ENCODE results near the gene LPP. TPM values are rescaled to one million over a fixed set of nuclear protein-coding genes. Genes with fewer than 3 reads are reported as not detected.
A peak's percentile ranks its signal among the peaks of the same experiment; 100 is the strongest.

LPP gene
- total RNA-seq, 1 experiment from 2014 or later, result 120 TPM

DNA sequence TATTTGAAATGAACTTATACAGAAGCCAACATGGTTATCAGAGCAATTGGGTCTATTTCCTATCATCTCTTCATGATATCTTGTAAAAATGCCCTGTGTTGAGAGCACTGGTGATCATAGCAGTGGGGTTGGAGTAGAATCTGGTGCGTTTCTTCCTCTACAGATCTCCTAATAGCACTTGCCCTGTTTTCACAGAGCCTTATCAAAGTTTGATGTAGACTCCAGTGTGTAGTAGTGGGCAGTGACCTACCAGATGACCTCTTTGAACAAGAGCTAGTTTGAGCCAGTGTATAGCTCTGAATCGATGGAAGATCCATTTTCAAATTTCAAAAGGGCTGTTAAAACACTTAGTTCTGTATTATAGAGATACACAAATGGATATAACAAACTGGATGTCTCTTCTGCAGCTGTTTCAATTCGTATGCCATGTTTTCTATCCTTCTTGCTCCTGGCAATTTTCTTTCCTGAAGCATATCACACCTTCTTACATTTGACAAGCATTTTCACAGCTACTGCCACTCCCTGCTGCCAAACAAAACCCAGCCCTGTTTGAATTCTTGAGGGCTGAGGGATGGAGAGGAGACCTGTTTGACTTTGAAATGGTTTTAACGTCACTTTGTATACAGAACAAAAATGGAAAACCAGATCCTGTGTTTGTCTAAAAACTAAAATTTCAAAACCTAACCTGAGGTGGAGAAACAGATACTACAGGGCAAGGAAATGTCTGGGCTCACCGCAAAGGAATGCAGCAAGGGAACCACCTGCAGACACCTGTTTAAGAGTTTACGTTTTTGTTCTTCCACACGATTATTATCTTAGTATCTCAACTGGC is 663.4 kb downstream of the LPP start:
- BruUV-seq (replicated peaks), result TSS peak; percentile 99
- no peaks in the 10 kb centered on the region for H3K27me3 ChIP-seq (replicated peaks; ENCODE audit: control insufficient read depth, insufficient read depth, low read length)
- peak overlapping the region; percentile 39 for H3K27ac Mint-ChIP-seq (ENCODE audit: unreplicated experiment)
- peaks cover 26% of the 10 kb centered on the region for H3K4me1 ChIP-seq
- H3K4me3 ChIP-seq (ENCODE audit: low read depth, low read length), result no peak overlapping the region
- peaks cover 30% of the 10 kb centered on the region for H3K4me1 Mint-ChIP-seq (ENCODE audit: low read depth, unreplicated experiment)
- H3K27me3 Mint-ChIP-seq (ENCODE audit: insufficient read depth, unreplicated experiment), result no peaks in the 10 kb centered on the region
- no peaks in the 10 kb centered on the region for H3K9me3 Mint-ChIP-seq (ENCODE audit: unreplicated experiment)
- peak in 1 of 2 experiments; percentile 58 for DNase-seq
- no peaks in the 10 kb centered on the region for H3K36me3 ChIP-seq (ENCODE audit: control insufficient read depth, insufficient read depth, low read length)
- H3K9me3 ChIP-seq, result no peaks in the 10 kb centered on the region
- CTCF ChIA-PET, result no interaction called here
- POLR2A ChIA-PET, result no interaction called here
- H3K36me3 Mint-ChIP-seq (ENCODE audit: insufficient read depth, unreplicated experiment), result peaks cover 13% of the 10 kb centered on the region
- H3K4me3 Mint-ChIP-seq (ENCODE audit: unreplicated experiment), result peak overlapping the region; percentile 60
- TF ChIP-seq, protein P1, sequence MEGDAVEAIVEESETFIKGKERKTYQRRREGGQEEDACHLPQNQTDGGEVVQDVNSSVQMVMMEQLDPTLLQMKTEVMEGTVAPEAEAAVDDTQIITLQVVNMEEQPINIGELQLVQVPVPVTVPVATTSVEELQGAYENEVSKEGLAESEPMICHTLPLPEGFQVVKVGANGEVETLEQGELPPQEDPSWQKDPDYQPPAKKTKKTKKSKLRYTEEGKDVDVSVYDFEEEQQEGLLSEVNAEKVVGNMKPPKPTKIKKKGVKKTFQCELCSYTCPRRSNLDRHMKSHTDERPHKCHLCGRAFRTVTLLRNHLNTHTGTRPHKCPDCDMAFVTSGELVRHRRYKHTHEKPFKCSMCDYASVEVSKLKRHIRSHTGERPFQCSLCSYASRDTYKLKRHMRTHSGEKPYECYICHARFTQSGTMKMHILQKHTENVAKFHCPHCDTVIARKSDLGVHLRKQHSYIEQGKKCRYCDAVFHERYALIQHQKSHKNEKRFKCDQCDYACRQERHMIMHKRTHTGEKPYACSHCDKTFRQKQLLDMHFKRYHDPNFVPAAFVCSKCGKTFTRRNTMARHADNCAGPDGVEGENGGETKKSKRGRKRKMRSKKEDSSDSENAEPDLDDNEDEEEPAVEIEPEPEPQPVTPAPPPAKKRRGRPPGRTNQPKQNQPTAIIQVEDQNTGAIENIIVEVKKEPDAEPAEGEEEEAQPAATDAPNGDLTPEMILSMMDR (IDR thresholded peaks at IDR 0.05; ENCODE audit: insufficient read depth in 1 of 2, low read depth in 1 of 2, low read length in 1 of 2, severe bottlenecking in 1 of 2, unreplicated experiment in 1 of 2), result no peak
- intact Hi-C loops (cut with micrococcal nuclease; ENCODE audit: unreplicated experiment), result loop anchor here (1.0 kb wide), 2 partner anchors 22 to 71 kb away; no protein-coding TSS in a partner anchor

DNA sequence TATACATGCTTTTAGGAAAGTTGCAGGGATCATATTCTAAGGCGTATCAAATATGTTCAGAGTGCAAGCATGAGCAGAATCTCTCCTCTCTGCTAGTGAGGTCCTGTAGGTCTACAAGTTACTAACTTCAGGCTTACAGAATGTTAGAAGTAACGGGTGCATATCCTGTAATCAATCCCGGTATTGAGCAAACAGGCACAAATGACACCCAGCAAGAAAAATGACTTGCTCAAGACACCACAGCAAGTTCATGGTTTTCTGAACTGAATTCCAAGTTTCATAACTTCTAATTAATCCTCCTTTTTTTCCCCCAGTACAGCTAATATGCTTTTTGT is 663.9 kb downstream of the LPP start:
- peaks cover 30% of the 10 kb centered on the region for H3K4me1 Mint-ChIP-seq (ENCODE audit: low read depth, unreplicated experiment)
- H3K27me3 Mint-ChIP-seq (ENCODE audit: insufficient read depth, unreplicated experiment), result no peaks in the 10 kb centered on the region
- H3K9me3 Mint-ChIP-seq (ENCODE audit: unreplicated experiment), result no peaks in the 10 kb centered on the region
- H3K36me3 Mint-ChIP-seq (ENCODE audit: insufficient read depth, unreplicated experiment), result peaks cover 13% of the 10 kb centered on the region
- intact Hi-C loops (cut with micrococcal nuclease; ENCODE audit: unreplicated experiment), result loop anchor here (1.0 kb wide), 2 partner anchors 21 to 72 kb away; no protein-coding TSS in a partner anchor
- H3K4me3 Mint-ChIP-seq (ENCODE audit: unreplicated experiment), result peak overlapping the region; percentile 60
- Histone ChIP-seq H3K4me1 (peaks cover 26% of the 10 kb centered on the region), H3K9me3 (no peaks in the 10 kb centered on the region), H3K36me3 (ENCODE audit: control insufficient read depth, insufficient read depth, low read length) (no peaks in the 10 kb centered on the region), H3K4me3 (ENCODE audit: low read depth, low read length) (no peak overlapping the region), H3K27me3 (replicated peaks; ENCODE audit: control insufficient read depth, insufficient read depth, low read length) (no peaks in the 10 kb centered on the region)
- no peak for DNase-seq
- POLR2A ChIA-PET, result no interaction called here
- no TSS peak for BruUV-seq (replicated peaks)
- H3K27ac Mint-ChIP-seq (ENCODE audit: unreplicated experiment), result peak overlapping the region; percentile 39
- CTCF ChIA-PET, result interaction anchor here (0.5 kb wide), 1 partner anchor 215 kb away, joined by 3 read pairs; no protein-coding TSS in a partner anchor
- TF ChIP-seq, protein P1 (IDR thresholded peaks at IDR 0.05; ENCODE audit: insufficient read depth in 1 of 2, low read depth in 1 of 2, low read length in 1 of 2, severe bottlenecking in 1 of 2, unreplicated experiment in 1 of 2), result no peak

DNA sequence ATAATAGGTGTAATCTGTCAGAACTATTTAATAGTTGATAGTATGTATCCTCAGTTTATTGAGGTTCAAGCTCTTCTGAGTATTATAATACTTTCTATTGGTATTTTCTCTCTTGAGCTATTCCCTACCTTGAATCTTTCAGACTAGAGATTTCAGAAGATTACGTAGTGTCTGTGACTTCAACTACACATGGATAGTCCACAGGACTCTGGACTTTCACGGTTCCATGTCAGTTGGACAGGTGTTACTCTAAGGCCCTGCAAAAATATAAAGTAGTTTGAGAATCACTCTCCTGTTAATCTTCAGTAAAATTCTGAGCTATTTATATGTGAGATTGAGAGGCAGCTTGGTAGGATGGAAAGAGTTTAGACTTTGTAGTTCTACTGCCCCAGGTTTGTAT is 664.3 kb downstream of the LPP start:
- TSS peak; percentile 73 for BruUV-seq (replicated peaks)
- no peak for DNase-seq
- no peaks in the 10 kb centered on the region for H3K9me3 ChIP-seq
- no peaks in the 10 kb centered on the region for H3K36me3 ChIP-seq (ENCODE audit: control insufficient read depth, insufficient read depth, low read length)
- Mint-ChIP-seq H3K4me1 (ENCODE audit: low read depth, unreplicated experiment) (peaks cover 30% of the 10 kb centered on the region), H3K36me3 (ENCODE audit: insufficient read depth, unreplicated experiment) (peaks cover 13% of the 10 kb centered on the region), H3K27me3 (ENCODE audit: insufficient read depth, unreplicated experiment) (no peaks in the 10 kb centered on the region), H3K4me3 (ENCODE audit: unreplicated experiment) (peak overlapping the region; percentile 60), H3K9me3 (ENCODE audit: unreplicated experiment) (no peaks in the 10 kb centered on the region), H3K27ac (ENCODE audit: unreplicated experiment) (peak overlapping the region; percentile 39)
- no peaks in the 10 kb centered on the region for H3K27me3 ChIP-seq (replicated peaks; ENCODE audit: control insufficient read depth, insufficient read depth, low read length)
- intact Hi-C loops (cut with micrococcal nuclease; ENCODE audit: unreplicated experiment), result no loop called here
- POLR2A ChIA-PET, result no interaction called here
- TF ChIP-seq, protein P1 (IDR thresholded peaks at IDR 0.05; ENCODE audit: insufficient read depth in 1 of 2, low read depth in 1 of 2, low read length in 1 of 2, severe bottlenecking in 1 of 2, unreplicated experiment in 1 of 2), result no peak
- H3K4me1 ChIP-seq, result peaks cover 26% of the 10 kb centered on the region
- H3K4me3 ChIP-seq (ENCODE audit: low read depth, low read length), result no peak overlapping the region
- CTCF ChIA-PET, result interaction anchor here (0.5 kb wide), 1 partner anchor 215 kb away, joined by 3 read pairs; no protein-coding TSS in a partner anchor

Measured in Caco-2 (cell line).